ENCODE data around the gene WWOX.

Gene WWOX

GRCh38 chr16:78538292-78538691, 438.8 kb downstream of the WWOX start:
- no peak for DNase-seq (ENCODE audit: low spot score)

GRCh38 chr16:78538919-78539318, 439.5 kb downstream of the WWOX start:
- DNase-seq (ENCODE audit: low spot score), result no peak

GRCh38 chr16:78542419-78542818, 443.0 kb downstream of the WWOX start:
- DNase-seq (ENCODE audit: low spot score), result no peak

GRCh38 chr16:78543023-78543422, 443.6 kb downstream of the WWOX start:
- no peak for DNase-seq (ENCODE audit: low spot score)

GRCh38 chr16:78549366-78549765, 449.9 kb downstream of the WWOX start:
- no peak for DNase-seq (ENCODE audit: low spot score)

- DNase-seq (ENCODE audit: low spot score), result peak; percentile 76
Observed at GRCh38 chr16:78551487-78552085, 452.1 kb downstream of the WWOX start.

GRCh38 chr16:78552106-78552675, 452.7 kb downstream of the WWOX start:
- no peak for DNase-seq (ENCODE audit: low spot score)

- no peak for DNase-seq (ENCODE audit: low spot score)
Observed at GRCh38 chr16:78552716-78553115, 453.3 kb downstream of the WWOX start.

- no peak for DNase-seq (ENCODE audit: low spot score)
Observed at GRCh38 chr16:78553268-78554039, 454.0 kb downstream of the WWOX start.

GRCh38 chr16:78556421-78556820, 457.0 kb downstream of the WWOX start:
- no peak for DNase-seq (ENCODE audit: low spot score)

GRCh38 chr16:78560997-78561396, 461.5 kb downstream of the WWOX start:
- no peak for DNase-seq (ENCODE audit: low spot score)

- no peak for DNase-seq (ENCODE audit: low spot score)
Observed at GRCh38 chr16:78562111-78562510, 462.7 kb downstream of the WWOX start.

GRCh38 chr16:78562650-78563049, 463.2 kb downstream of the WWOX start:
- no peak for DNase-seq (ENCODE audit: low spot score)

GRCh38 chr16:78563905-78564304, 464.5 kb downstream of the WWOX start:
- DNase-seq (ENCODE audit: low spot score), result no peak

GRCh38 chr16:78566397-78567073, 467.1 kb downstream of the WWOX start:
- no peak for DNase-seq (ENCODE audit: low spot score)

GRCh38 chr16:78570399-78571141, 471.1 kb downstream of the WWOX start:
- DNase-seq (ENCODE audit: low spot score), result no peak

- no peak for DNase-seq (ENCODE audit: low spot score)
Observed at GRCh38 chr16:78571434-78571833, 472.0 kb downstream of the WWOX start.

- DNase-seq (ENCODE audit: low spot score), result no peak
Observed at GRCh38 chr16:78571898-78572358, 472.5 kb downstream of the WWOX start.

- no peak for DNase-seq (ENCODE audit: low spot score)
Observed at GRCh38 chr16:78574571-78574970, 475.1 kb downstream of the WWOX start.

GRCh38 chr16:78576941-78577340, 477.5 kb downstream of the WWOX start:
- no peak for DNase-seq (ENCODE audit: low spot score)

- DNase-seq (ENCODE audit: low spot score), result no peak
Observed at GRCh38 chr16:78577630-78578029, 478.2 kb downstream of the WWOX start.

GRCh38 chr16:78579020-78579419, 479.6 kb downstream of the WWOX start:
- DNase-seq (ENCODE audit: low spot score), result no peak
